WTC11 (cell line): ENCODE results near the gene LDB2. TPM values are rescaled to one million over a fixed set of nuclear protein-coding genes. Genes with fewer than 3 reads are reported as not detected.
A peak's percentile ranks its signal among the peaks of the same experiment; 100 is the strongest.

Experiments used
- ATAC-seq: fragments of 200-7000 bp; cut with Tn5 transposase; 2 replicates; pipeline ENCODE4 v1.10.0; 2021; ENCODE audit warnings: mild to moderate bottlenecking, moderate library complexity
- CTCF ChIA-PET: fragments of 300-600 bp; sonication (Branson Sonifier 250); formaldehyde crosslinking; loops from one replicate; lab custom pipeline; 2021; ENCODE audit warnings: antibody characterized with exemption; lab: Charles Lee
- POLR2A ChIA-PET: fragments of 350-600 bp; sonication (Branson Sonifier 250); formaldehyde crosslinking; loops from one replicate; lab custom pipeline; 2021; ENCODE audit warnings: antibody characterized with exemption; lab: Charles Lee
- DNase-seq: peaks from one replicate; pipeline ENCODE4 v3.0.0; 2021; ENCODE audit warnings: low spot score
- H3K27ac Mint-ChIP-seq: 2 replicates; pipeline ENCODE4 v1.8.0; 2021; ENCODE audit warnings: mixed read lengths
- H3K27me3 Mint-ChIP-seq: 2 replicates; pipeline ENCODE4 v1.8.0; 2021; ENCODE audit warnings: low read depth, mild to moderate bottlenecking, moderate library complexity, mixed read lengths
- H3K36me3 Mint-ChIP-seq: 2 replicates; pipeline ENCODE4 v1.8.0; 2021; ENCODE audit warnings: mixed read lengths
- H3K4me1 Mint-ChIP-seq: 2 replicates; pipeline ENCODE4 v1.8.0; 2022; ENCODE audit warnings: mixed read lengths
- H3K4me3 Mint-ChIP-seq: 2 replicates; pipeline ENCODE4 v1.8.0; 2021; ENCODE audit warnings: mild to moderate bottlenecking, moderate library complexity, mixed read lengths
- H3K9me3 Mint-ChIP-seq: 2 replicates; pipeline ENCODE4 v1.8.0; 2021; ENCODE audit warnings: mixed read lengths
- EMX1 ChIP-seq: fragments of 250-450 bp; sonication (Bioruptor Pico); IDR thresholded peaks from 2 replicates; pipeline ENCODE4 v1.8.0; 2021; ENCODE audit warnings: mild to moderate bottlenecking
- FOXP1 ChIP-seq: sonication (generic); formaldehyde crosslinking; IDR thresholded peaks from 2 replicates; pipeline ENCODE4 v1.8.0; 2022; ENCODE audit warnings: missing genetic modification reagents, mild to moderate bottlenecking, moderate library complexity, borderline replicate concordance
- NFATC4 ChIP-seq: fragments of 250-450 bp; sonication (Bioruptor Pico); IDR thresholded peaks from 2 replicates; pipeline ENCODE4 v1.9.0; 2021; ENCODE audit warnings: mild to moderate bottlenecking
- PREB ChIP-seq: sonication (generic); formaldehyde crosslinking; IDR thresholded peaks from 2 replicates; pipeline ENCODE4 v1.8.1; 2022; ENCODE audit warnings: mild to moderate bottlenecking, missing genetic modification reagents, moderate library complexity, borderline replicate concordance
- TEAD4 ChIP-seq: sonication (generic); formaldehyde crosslinking; IDR thresholded peaks from 2 replicates; pipeline ENCODE4 v1.8.0; 2022; ENCODE audit warnings: mild to moderate bottlenecking, missing genetic modification reagents
- ZNF232 ChIP-seq: sonication (generic); formaldehyde crosslinking; IDR thresholded peaks from 2 replicates; pipeline ENCODE4 v1.8.0; 2022; ENCODE audit warnings: mild to moderate bottlenecking, missing genetic modification reagents
- ZNF263 ChIP-seq: sonication (generic); formaldehyde crosslinking; IDR thresholded peaks from 2 replicates; pipeline ENCODE4 v1.8.1; 2022; ENCODE audit warnings: low read depth, mild to moderate bottlenecking, moderate library complexity, missing genetic modification reagents
- ZNF396 ChIP-seq: fragments of 250-450 bp; sonication (Bioruptor Pico); IDR thresholded peaks from 2 replicates; pipeline ENCODE4 v1.8.0; 2021; ENCODE audit warnings: mild to moderate bottlenecking, moderate library complexity, borderline replicate concordance
- ZNF423 ChIP-seq: fragments of 250-450 bp; sonication (Bioruptor Pico); IDR thresholded peaks from 2 replicates; pipeline ENCODE4 v2.1.2; 2022; ENCODE audit warnings: mild to moderate bottlenecking, moderate library complexity
- ZNF425 ChIP-seq: fragments of 250-450 bp; sonication (Bioruptor Pico); conservative IDR thresholded peaks from 2 replicates; pipeline ENCODE4 v1.9.0; 2021; ENCODE audit warnings: mild to moderate bottlenecking
- ZNF532 ChIP-seq: fragments of 250-450 bp; sonication (Bioruptor Pico); IDR thresholded peaks from 2 replicates; pipeline ENCODE4 v1.9.0; 2021; ENCODE audit warnings: mild to moderate bottlenecking, borderline replicate concordance
- ZNF671 ChIP-seq: fragments of 250-450 bp; sonication (Bioruptor Pico); IDR thresholded peaks from 2 replicates; pipeline ENCODE4 v1.8.0; 2021; ENCODE audit warnings: mild to moderate bottlenecking
- total RNA-seq: library from RNA; stranded (reverse); gene quantifications from 3 replicates; pipeline ENCODE4 v1.2.3, GENCODE V29; 2021
- TF ChIP-seq, protein P1 (sequence below): sonication (generic); formaldehyde crosslinking; IDR thresholded peaks from 2 replicates; pipeline ENCODE4 v1.8.0; 2022; ENCODE audit warnings: mild to moderate bottlenecking, missing genetic modification reagents
- TF ChIP-seq, protein P2 (sequence below): sonication (generic); formaldehyde crosslinking; IDR thresholded peaks from 2 replicates; pipeline ENCODE4 v1.8.0; 2022; ENCODE audit warnings: mild to moderate bottlenecking, missing genetic modification reagents
- TF ChIP-seq, protein P3 (sequence below): fragments of 200-600 bp; IDR thresholded peaks from 2 replicates; pipeline ENCODE4 v1.8.0; 2022; ENCODE audit warnings: antibody characterized with exemption
- TF ChIP-seq, protein P4 (sequence below): sonication (generic); formaldehyde crosslinking; conservative IDR thresholded peaks from 2 replicates; pipeline ENCODE4 v1.8.1; 2023; ENCODE audit warnings: mild to moderate bottlenecking, low read depth, missing genetic modification reagents, moderate library complexity

The LDB2 gene
- total RNA-seq, 1 experiment from 2014 or later = 62.4 TPM

- H3K27me3 Mint-ChIP-seq = no peaks in the 10 kb centered on the region
- no peak overlapping the region for H3K4me3 Mint-ChIP-seq
- H3K4me1 Mint-ChIP-seq = peaks cover 79% of the 10 kb centered on the region
- peak overlapping the region; percentile 83 for H3K27ac Mint-ChIP-seq
- ATAC-seq (no peak), DNase-seq (no peak)
- TF ChIP-seq ZNF423 (CRISPR knock-in tag) (no peak), ZNF671 (CRISPR knock-in tag) (no peak), ZNF232 (CRISPR knock-in tag) (no peak)
- TF ChIP-seq, protein P1, sequence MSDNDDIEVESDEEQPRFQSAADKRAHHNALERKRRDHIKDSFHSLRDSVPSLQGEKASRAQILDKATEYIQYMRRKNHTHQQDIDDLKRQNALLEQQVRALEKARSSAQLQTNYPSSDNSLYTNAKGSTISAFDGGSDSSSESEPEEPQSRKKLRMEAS = no peak
- TF ChIP-seq, protein P2, sequence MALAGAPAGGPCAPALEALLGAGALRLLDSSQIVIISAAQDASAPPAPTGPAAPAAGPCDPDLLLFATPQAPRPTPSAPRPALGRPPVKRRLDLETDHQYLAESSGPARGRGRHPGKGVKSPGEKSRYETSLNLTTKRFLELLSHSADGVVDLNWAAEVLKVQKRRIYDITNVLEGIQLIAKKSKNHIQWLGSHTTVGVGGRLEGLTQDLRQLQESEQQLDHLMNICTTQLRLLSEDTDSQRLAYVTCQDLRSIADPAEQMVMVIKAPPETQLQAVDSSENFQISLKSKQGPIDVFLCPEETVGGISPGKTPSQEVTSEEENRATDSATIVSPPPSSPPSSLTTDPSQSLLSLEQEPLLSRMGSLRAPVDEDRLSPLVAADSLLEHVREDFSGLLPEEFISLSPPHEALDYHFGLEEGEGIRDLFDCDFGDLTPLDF (CRISPR knock-in tag) = no peak
- ChIA-PET CTCF (interaction anchor here (0.5 kb wide), 1 partner anchor 62 kb away, joined by 3 read pairs; no protein-coding TSS in a partner anchor), POLR2A (no interaction called here)
- peaks cover 3% of the 10 kb centered on the region for H3K36me3 Mint-ChIP-seq
- H3K9me3 Mint-ChIP-seq = 0 out of 2 replicates have a peak, but pooled peaks cover 3% of the 10 kb centered on the region
Observed at GRCh38 chr4:16692046-16692445, 206.4 kb downstream of the LDB2 start.

DNA sequence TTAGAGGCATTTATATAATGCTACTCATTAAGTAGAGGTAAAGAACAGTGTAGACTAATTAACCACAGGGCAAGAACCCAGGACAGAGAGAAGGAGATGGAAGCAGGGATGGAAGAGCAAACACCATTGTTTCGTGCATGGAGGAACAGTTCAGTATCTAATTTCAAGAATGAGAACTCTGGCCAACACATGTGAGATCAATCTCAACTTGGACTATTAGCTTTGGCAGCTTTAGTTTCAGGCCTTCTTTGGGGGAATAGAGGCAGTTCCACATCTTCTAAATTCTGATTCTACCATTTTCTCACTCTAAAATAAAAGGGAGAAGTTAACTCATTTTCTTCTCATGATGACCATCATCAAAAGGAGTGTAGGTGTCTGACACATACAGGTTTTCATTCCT, 207.0 kb downstream of the LDB2 start:
- DNase-seq = no peak
- TF ChIP-seq NFATC4 (CRISPR knock-in tag) = no peak
- TF ChIP-seq PREB (CRISPR knock-in tag) = no peak
- TF ChIP-seq FOXP1 (CRISPR knock-in tag) = no peak
- TF ChIP-seq EMX1 (CRISPR knock-in tag) = no peak
- no peak for TF ChIP-seq ZNF425 (CRISPR knock-in tag)
- no peak for TF ChIP-seq TEAD4
- TF ChIP-seq, protein P1 = no peak
- TF ChIP-seq, protein P3, sequence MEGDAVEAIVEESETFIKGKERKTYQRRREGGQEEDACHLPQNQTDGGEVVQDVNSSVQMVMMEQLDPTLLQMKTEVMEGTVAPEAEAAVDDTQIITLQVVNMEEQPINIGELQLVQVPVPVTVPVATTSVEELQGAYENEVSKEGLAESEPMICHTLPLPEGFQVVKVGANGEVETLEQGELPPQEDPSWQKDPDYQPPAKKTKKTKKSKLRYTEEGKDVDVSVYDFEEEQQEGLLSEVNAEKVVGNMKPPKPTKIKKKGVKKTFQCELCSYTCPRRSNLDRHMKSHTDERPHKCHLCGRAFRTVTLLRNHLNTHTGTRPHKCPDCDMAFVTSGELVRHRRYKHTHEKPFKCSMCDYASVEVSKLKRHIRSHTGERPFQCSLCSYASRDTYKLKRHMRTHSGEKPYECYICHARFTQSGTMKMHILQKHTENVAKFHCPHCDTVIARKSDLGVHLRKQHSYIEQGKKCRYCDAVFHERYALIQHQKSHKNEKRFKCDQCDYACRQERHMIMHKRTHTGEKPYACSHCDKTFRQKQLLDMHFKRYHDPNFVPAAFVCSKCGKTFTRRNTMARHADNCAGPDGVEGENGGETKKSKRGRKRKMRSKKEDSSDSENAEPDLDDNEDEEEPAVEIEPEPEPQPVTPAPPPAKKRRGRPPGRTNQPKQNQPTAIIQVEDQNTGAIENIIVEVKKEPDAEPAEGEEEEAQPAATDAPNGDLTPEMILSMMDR = no peak
- TF ChIP-seq, protein P4, sequence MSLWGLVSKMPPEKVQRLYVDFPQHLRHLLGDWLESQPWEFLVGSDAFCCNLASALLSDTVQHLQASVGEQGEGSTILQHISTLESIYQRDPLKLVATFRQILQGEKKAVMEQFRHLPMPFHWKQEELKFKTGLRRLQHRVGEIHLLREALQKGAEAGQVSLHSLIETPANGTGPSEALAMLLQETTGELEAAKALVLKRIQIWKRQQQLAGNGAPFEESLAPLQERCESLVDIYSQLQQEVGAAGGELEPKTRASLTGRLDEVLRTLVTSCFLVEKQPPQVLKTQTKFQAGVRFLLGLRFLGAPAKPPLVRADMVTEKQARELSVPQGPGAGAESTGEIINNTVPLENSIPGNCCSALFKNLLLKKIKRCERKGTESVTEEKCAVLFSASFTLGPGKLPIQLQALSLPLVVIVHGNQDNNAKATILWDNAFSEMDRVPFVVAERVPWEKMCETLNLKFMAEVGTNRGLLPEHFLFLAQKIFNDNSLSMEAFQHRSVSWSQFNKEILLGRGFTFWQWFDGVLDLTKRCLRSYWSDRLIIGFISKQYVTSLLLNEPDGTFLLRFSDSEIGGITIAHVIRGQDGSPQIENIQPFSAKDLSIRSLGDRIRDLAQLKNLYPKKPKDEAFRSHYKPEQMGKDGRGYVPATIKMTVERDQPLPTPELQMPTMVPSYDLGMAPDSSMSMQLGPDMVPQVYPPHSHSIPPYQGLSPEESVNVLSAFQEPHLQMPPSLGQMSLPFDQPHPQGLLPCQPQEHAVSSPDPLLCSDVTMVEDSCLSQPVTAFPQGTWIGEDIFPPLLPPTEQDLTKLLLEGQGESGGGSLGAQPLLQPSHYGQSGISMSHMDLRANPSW (CRISPR knock-in tag) = no peak
- no peak for TF ChIP-seq ZNF396 (CRISPR knock-in tag)
- TF ChIP-seq ZNF232 (CRISPR knock-in tag) = no peak
- TF ChIP-seq ZNF671 (CRISPR knock-in tag) = no peak
- TF ChIP-seq ZNF263 (CRISPR knock-in tag) = no peak
- TF ChIP-seq ZNF532 (CRISPR knock-in tag) = no peak
- Mint-ChIP-seq H3K4me3 (no peak overlapping the region), H3K9me3 (0 out of 2 replicates have a peak, but pooled peaks cover 3% of the 10 kb centered on the region), H3K27me3 (no peaks in the 10 kb centered on the region), H3K27ac (no peak overlapping the region), H3K36me3 (peaks cover 3% of the 10 kb centered on the region), H3K4me1 (peaks cover 78% of the 10 kb centered on the region)
- POLR2A ChIA-PET = no interaction called here
- CTCF ChIA-PET = no interaction called here
- ATAC-seq = no peak
